Measurements from ENCODE around the gene AGAP1. TPM values are rescaled to one million over a fixed set of nuclear protein-coding genes. Genes with fewer than 3 reads are reported as not detected.

The AGAP1 gene
- total RNA-seq, 2 donors from 2014 or later: 19.1 to 20.8 TPM

DNA sequence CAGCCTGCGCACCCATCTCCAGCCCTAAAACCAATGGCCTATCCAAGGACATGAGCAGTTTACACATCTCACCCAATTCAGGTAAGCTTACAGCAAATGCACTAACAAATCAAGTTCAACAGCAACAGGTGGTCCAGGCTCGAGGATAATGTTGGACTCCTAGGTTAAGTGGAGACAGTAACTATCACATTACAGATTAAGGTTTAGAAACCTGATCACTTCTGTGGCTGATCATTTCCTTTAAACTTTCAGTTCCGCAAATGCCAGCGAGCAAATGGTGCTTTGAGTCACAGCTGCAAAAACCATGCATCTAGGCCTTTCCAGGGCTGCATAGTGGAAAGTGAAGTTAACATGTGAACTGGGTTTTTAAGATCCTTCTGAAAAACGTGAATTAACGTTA, 415.0 kb downstream of the AGAP1 start:
- H3K9me3 ChIP-seq: no peaks in the 10 kb centered on the region
- H3K36me3 ChIP-seq: peaks cover 4% of the 10 kb centered on the region
- no peaks in the 10 kb centered on the region for H3K27me3 ChIP-seq (replicated peaks; ENCODE audit: insufficient read depth)
- DNase-seq (ENCODE audit: low spot score) (no peak), ATAC-seq (ENCODE audit: insufficient number of reproducible peaks, low FRiP score, low read depth) (no peak)
- no peaks in the 10 kb centered on the region for H3K4me1 ChIP-seq (ENCODE audit: control insufficient read depth in 1 of 2, low read depth in 2 of 2)
- H3K4me3 ChIP-seq: no peak overlapping the region
- no peak for TF ChIP-seq CTCF (IDR thresholded peaks at IDR 0.05)
- no peak overlapping the region for H3K27ac ChIP-seq

DNA sequence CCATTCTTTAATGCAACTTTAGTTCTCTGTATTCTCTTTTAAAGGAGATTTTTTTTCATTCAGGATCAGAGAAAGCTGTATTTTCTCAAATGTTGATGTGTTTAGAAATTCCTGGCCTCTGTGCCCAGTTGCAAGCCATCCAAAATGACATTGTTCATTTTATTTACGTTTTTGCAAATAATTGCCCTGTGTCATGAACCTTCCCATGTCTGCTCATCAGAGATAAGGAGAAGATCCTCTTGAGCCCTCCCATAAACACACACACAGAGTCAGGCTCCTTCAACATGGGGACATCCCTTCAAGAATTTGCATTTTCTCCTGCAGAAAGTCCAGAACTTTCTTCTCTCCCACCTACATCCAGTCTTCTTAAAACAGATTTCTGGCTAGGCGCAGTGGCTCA, 415.5 kb downstream of the AGAP1 start:
- H3K4me1 ChIP-seq (ENCODE audit: control insufficient read depth in 1 of 2, low read depth in 2 of 2): no peaks in the 10 kb centered on the region
- peaks cover 4% of the 10 kb centered on the region for H3K36me3 ChIP-seq
- no peak overlapping the region for H3K4me3 ChIP-seq
- no peaks in the 10 kb centered on the region for H3K9me3 ChIP-seq
- TF ChIP-seq CTCF (IDR thresholded peaks at IDR 0.05): no peak
- no peak overlapping the region for H3K27ac ChIP-seq
- ATAC-seq (ENCODE audit: insufficient number of reproducible peaks, low FRiP score, low read depth) (no peak), DNase-seq (ENCODE audit: low spot score) (no peak)
- H3K27me3 ChIP-seq (replicated peaks; ENCODE audit: insufficient read depth): no peaks in the 10 kb centered on the region

- Histone ChIP-seq H3K4me1 (ENCODE audit: control insufficient read depth in 1 of 2, low read depth in 2 of 2) (no peaks in the 10 kb centered on the region), H3K27me3 (replicated peaks; ENCODE audit: insufficient read depth) (no peaks in the 10 kb centered on the region)
- ATAC-seq (ENCODE audit: insufficient number of reproducible peaks, low FRiP score, low read depth): no peak
Observed at GRCh38 chr2:235910067-235910466, 416.2 kb downstream of the AGAP1 start.

GRCh38 chr2:235911125-235911524, 417.3 kb downstream of the AGAP1 start:
- Histone ChIP-seq H3K27ac (no peak overlapping the region), H3K36me3 (peaks cover 4% of the 10 kb centered on the region), H3K4me1 (ENCODE audit: control insufficient read depth in 1 of 2, low read depth in 2 of 2) (no peaks in the 10 kb centered on the region), H3K4me3 (no peak overlapping the region), H3K27me3 (replicated peaks; ENCODE audit: insufficient read depth) (no peaks in the 10 kb centered on the region), H3K9me3 (no peaks in the 10 kb centered on the region)
- DNase-seq (ENCODE audit: low spot score) (no peak), ATAC-seq (ENCODE audit: insufficient number of reproducible peaks, low FRiP score, low read depth) (no peak)
- no peak for TF ChIP-seq CTCF (IDR thresholded peaks at IDR 0.05)

More at GRCh38 chr2:235910067-235910466, 416.2 kb downstream of the AGAP1 start:
- Histone ChIP-seq H3K9me3 (no peaks in the 10 kb centered on the region), H3K4me3 (no peak overlapping the region), H3K27ac (no peak overlapping the region), H3K36me3 (peaks cover 4% of the 10 kb centered on the region)
- no peak for DNase-seq (ENCODE audit: low spot score)
- no peak for TF ChIP-seq CTCF (IDR thresholded peaks at IDR 0.05)

DNA sequence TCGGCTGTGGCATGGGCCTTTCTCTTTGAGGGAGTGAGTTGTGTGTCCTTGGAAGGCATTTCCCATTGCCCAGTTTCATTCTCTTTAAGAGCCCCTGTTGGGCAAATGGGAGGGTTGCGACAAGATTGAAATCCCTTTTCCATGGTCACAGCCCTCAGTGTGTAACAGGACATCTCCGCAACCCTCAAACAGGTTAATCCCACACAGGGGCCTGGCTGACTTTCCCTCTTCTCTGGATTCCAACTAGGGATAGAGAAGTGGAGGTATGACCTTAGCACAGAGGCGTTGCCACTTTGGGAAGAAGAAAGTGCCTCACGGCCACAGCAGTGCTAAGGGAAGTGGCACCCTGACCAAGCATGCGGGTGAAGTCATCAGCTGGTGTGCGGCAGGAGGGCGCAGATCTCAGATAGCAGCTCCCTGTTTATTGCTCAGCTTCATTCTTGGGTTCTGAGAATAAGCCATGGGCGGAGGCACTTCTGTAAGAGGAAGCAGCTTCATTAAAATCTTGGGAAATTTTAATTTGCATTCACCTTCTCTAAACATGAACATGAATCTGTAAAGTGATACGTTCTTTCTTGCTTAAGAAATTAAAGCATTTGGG, 417.9 kb downstream of the AGAP1 start:
- Histone ChIP-seq H3K9me3 (no peaks in the 10 kb centered on the region), H3K36me3 (peaks cover 4% of the 10 kb centered on the region), H3K4me1 (ENCODE audit: control insufficient read depth in 1 of 2, low read depth in 2 of 2) (no peaks in the 10 kb centered on the region), H3K27ac (no peak overlapping the region), H3K27me3 (replicated peaks; ENCODE audit: insufficient read depth) (no peaks in the 10 kb centered on the region), H3K4me3 (no peak overlapping the region)
- no peak for DNase-seq (ENCODE audit: low spot score)
- ATAC-seq (ENCODE audit: insufficient number of reproducible peaks, low FRiP score, low read depth): no peak
- TF ChIP-seq CTCF (IDR thresholded peaks at IDR 0.05): no peak

Data from thoracic aorta (tissue), 2 donors.